Cardiac septum (tissue), 1 donor: ENCODE data around the gene TYW5. TPM values are rescaled to one million over a fixed set of nuclear protein-coding genes. Genes with fewer than 3 reads are reported as not detected.

ENCODE experiments used
- DNase-seq: peaks from one replicate; pipeline ENCODE4 v3.0.0-alpha.2; 2020; ENCODE audit warnings: low spot score
- intact Hi-C: fragments of 100-400 bp; cut with DNase I; formaldehyde crosslinking; loops from one replicate; pipeline ENCODE4 v1.14.0; 2022
- total RNA-seq: library from RNA; stranded (reverse); fragmentation: NEBNext Ultra II Directional; extraction: Animal tissue kit (Norgen Biotek cat#: 25700); gene quantifications from one replicate; pipeline ENCODE4 v1.2.1, GENCODE V29; 2021
- donor health status: DM: no; HTN: no; CAD: no.

Gene TYW5
- total RNA-seq, 1 donor from 2014 or later = 3.1 TPM

GRCh38 chr2:199979398-199979797, 24.1 kb upstream of the TYW5 start:
- no peak for DNase-seq
- intact Hi-C loops = loop anchor here (5.0 kb wide), 1 partner anchor 728 kb away; no protein-coding TSS in a partner anchor

- DNase-seq = no peak
- intact Hi-C loops = loop anchor here (5.0 kb wide), 1 partner anchor 729 kb away; no protein-coding TSS in a partner anchor
Measured at GRCh38 chr2:199977984-199978415, 22.7 kb upstream of the TYW5 start.

- DNase-seq = no peak
- intact Hi-C loops = loop anchor here (5.0 kb wide), 1 partner anchor 732 kb away; no protein-coding TSS in a partner anchor
Measured at GRCh38 chr2:199975273-199975895, 20.1 kb upstream of the TYW5 start.

GRCh38 chr2:199973703-199974102, 18.4 kb upstream of the TYW5 start:
- DNase-seq = no peak
- intact Hi-C loops = no loop called here

- no peak for DNase-seq
- intact Hi-C loops = no loop called here
Measured at GRCh38 chr2:199972088-199972626, 16.9 kb upstream of the TYW5 start.

GRCh38 chr2:199968126-199968525, 12.8 kb upstream of the TYW5 start:
- intact Hi-C loops = no loop called here
- no peak for DNase-seq

GRCh38 chr2:199966976-199967375, 11.7 kb upstream of the TYW5 start:
- no peak for DNase-seq
- intact Hi-C loops = no loop called here

GRCh38 chr2:199966405-199966804, 11.1 kb upstream of the TYW5 start:
- intact Hi-C loops = no loop called here
- no peak for DNase-seq

GRCh38 chr2:199962203-199962602, 6.9 kb upstream of the TYW5 start:
- intact Hi-C loops = no loop called here
- no peak for DNase-seq

- intact Hi-C loops = loop anchor here (5.0 kb wide), 1 partner anchor 46 kb away; the partner anchor contains the start of gene C2orf69
- DNase-seq = no peak
Measured at GRCh38 chr2:199958014-199958413, 2.7 kb upstream of the TYW5 start.

- intact Hi-C loops = loop anchor here (5.0 kb wide), 1 partner anchor 44 kb away; the partner anchor contains the start of gene C2orf69
- no peak for DNase-seq
Measured at GRCh38 chr2:199956062-199956380, 730 bp upstream of the TYW5 start.

- DNase-seq = no peak
- intact Hi-C loops = loop anchor here (5.0 kb wide), 1 partner anchor 43 kb away; the partner anchor contains the start of gene C2orf69
Measured at GRCh38 chr2:199955007-199955338, 318 bp downstream of the TYW5 start.

- intact Hi-C loops = no loop called here
- DNase-seq = no peak
Measured at GRCh38 chr2:199951023-199951422, 4.3 kb downstream of the TYW5 start.

GRCh38 chr2:199950396-199950795, 4.9 kb downstream of the TYW5 start:
- intact Hi-C loops = no loop called here
- no peak for DNase-seq

GRCh38 chr2:199946836-199947235, 8.5 kb downstream of the TYW5 start:
- DNase-seq = no peak
- intact Hi-C loops = no loop called here

GRCh38 chr2:199946196-199946595, 9.1 kb downstream of the TYW5 start:
- intact Hi-C loops = no loop called here
- no peak for DNase-seq

- DNase-seq = no peak
- intact Hi-C loops = no loop called here
Measured at GRCh38 chr2:199943373-199943772, 11.9 kb downstream of the TYW5 start.

- intact Hi-C loops = no loop called here
- DNase-seq = no peak
Measured at GRCh38 chr2:199940373-199940772, 14.9 kb downstream of the TYW5 start.

- DNase-seq = no peak
- intact Hi-C loops = no loop called here
Measured at GRCh38 chr2:199936554-199936953, 18.7 kb downstream of the TYW5 start.

- no peak for DNase-seq
- intact Hi-C loops = no loop called here
Measured at GRCh38 chr2:199933466-199933865, 21.8 kb downstream of the TYW5 start.

- intact Hi-C loops = no loop called here
- DNase-seq = no peak
Measured at GRCh38 chr2:199932312-199932855, 22.9 kb downstream of the TYW5 start.
